ENCODE measurements around the gene CDH4.

CDH4 gene

DNA sequence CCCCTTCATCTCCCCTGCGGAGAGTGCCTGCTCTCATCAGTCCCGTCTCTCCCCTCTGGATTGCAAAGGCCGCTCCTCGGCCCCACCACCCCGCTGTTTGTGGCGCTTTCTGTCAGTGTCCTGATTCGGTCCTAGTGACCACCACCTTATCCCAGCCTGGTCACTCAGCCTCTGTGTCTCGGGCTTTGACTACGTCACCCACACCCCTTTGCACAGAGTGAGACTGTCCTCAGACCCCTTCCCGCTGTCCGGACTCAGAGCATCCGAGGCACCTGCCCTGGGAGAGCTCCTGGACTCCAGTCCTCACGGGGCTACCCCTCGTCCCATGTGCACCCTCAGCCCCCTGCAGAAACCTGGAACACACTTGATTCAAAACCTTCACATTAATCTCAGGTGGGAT is 433.4 kb downstream of the CDH4 start:
- DNase-seq: no peak

DNA sequence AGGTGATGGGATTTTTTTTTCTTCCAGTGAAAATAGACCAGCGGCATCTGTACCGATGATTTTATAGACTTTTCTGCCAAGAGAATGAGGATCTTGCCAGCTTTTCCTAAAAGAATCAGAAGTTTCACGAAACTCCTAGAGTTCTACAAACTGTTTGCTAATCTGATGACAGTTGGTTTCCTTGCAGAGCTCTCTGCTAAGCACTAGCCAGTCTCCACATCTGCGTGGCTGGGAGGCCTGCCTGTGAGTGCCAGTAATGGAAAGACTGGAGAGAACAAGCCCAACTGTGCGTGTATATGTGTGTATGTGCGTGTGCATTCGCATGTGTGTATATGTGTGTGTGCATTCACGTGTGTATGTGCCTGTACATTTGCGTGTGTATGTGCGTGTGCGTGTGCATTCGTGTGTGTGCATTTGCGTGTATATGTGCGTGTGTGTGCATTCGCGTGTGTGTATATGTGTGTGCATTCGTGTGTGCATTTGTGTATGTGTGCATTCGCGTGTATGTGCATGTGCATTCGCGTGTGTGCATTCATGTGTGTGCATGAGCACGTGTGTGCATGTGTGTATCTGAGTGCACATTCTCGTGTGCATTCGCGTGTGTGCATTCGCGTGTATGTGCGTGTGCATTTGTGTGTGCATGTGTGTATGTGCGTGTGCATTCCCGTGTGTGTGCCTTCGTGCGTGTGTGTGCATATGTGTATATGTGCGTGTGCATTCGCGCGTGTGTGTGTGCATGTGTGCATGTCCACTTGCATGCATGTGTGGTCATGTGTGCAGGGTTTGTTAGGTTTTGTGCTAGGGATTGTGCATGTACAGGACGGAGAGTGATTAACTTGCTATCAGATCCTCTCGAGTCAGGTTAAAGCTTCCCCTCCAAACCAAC is 434.2 kb downstream of the CDH4 start:
- no peak for DNase-seq

DNA sequence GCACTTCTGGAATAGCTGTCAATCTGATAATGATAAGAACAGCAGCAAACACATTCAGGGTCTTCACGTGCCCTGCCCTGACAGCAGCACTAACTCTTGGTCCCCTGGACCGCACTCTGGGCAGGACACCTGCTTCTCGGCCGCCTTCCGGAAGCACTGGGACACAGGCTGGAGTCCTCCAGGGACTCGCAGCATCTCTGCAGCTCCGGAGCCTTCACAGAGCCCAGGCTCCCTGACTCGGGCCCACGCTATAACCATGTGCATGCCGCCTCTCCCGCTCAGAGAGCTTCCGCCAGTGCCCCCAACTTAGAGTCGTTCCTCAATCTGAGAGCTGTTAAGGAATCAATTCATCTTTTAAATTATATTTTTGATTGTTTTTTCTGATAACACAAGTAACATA is 436.4 kb downstream of the CDH4 start:
- no peak for DNase-seq

DNA sequence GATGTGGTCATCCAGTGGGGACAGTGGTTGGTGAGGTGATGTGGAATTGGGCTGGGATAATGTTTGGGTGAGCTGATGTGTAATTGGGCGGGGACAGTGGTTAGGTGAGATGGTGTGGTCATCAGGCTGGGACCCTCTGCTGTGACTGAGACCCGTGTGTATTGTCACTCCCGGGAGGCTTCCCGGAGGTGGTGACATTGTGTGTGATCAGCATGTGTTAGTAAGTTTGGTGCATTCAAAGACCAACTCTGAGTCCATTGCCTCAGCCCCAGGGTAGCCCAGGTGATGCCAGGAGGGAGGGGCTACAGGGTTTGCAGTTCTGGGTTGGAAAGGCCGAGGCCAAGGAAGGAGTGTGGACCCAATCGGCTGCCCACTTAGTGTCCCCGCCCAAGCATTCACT is 438.1 kb downstream of the CDH4 start:
- no peak for DNase-seq

DNA sequence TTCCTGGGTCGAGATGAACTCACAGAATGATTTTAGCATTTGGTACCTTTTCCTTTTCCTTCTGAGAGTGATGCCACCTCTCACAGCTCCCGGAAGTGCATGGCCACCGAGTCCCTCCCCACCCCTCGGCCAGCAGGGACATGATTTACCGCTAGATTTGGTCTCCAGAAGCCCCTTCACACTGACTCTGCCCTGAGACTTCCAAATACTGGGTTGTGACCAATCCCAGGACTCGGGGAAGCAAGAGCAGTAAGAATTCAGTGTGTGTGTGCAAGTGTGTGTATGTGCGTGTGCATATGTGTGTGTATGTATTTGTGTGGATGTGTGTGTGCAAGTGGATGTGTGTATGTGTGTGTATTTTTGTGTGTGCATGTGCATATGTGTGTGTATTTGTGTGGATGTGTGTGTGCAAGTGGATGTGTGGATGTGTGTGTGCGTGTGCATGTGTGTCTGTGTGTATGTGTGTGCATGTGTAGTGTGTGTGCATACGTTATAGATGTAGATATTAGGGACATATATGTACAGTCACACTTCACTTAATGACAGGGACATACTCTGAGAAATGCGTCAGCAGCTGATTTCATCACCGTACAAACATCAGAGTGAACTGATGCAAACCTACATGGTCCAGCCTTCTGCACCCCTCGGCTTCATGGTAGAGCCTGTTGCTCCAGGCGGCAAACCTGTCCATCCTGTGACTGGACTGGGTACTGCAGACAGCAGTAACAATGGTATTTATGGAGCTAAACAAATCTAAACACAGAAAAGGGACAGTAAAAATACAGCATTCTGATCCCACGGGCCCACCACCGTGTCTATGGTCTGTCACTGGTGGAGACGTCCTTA is 439.2 kb downstream of the CDH4 start:
- DNase-seq: no peak

DNA sequence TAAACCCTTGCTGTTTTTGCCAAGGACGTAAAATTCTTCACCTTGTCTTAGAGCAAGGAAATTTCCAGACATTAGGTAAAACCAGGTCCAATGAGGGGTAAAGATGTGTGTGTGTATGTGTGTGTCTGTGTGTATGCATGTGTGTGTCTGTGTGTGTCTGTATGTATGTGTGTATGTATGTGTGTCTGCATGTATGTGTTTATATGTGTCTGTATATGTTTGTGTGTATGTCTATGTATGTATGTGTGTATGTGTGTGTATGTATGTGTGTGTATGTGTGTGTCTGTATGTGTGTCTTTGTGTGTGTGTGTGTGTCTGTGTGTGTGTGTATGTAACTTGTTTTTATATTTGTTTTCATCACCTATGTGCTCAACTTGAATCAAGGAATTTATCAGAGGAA is 439.9 kb downstream of the CDH4 start:
- no peak for DNase-seq

DNA sequence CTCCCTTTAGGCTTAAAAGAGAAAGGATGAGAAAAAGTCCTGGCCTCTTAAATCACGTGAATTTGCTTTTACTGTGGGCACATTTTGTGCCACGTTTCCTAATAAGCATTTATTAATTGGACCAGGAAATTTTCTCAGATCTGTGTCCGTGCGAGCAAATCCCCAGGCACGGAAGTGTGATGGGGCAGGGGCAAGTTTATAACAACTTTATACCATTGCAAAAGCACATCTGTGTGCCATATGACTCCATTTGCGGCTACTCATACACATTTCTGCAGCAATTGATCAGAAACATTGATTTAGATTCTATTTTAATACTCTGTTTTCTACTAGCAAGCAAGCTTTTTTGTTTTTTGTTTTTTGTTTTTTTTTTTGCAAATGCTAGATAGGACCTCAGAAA is 440.4 kb downstream of the CDH4 start:
- DNase-seq: no peak

DNA sequence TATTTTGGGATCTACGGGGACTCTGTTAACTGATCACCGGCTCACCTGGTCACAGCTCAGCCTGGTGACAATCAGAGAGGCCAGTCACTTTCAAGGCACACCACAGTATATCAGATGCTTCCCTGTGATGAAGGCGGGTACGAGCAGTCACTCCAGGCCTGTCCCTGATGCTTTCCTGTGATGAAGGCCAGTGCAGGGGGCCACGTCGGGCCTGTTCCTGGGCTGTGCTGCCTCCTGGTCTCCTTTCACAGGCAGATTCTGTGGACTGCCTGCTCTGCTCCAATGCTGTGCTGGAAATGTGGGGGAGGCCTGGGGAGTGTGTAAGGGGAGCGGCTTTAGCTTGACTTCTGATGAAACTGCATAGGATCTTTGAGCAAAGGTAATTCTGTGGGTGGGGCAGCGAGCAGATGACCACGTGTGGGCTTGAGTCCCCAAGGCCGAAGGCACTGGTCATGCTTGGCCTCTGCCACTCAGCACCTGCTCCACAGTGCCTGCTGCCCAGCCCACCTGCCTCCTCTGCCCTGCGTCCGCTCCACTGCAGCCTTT is 441.1 kb downstream of the CDH4 start:
- no peak for DNase-seq

DNA sequence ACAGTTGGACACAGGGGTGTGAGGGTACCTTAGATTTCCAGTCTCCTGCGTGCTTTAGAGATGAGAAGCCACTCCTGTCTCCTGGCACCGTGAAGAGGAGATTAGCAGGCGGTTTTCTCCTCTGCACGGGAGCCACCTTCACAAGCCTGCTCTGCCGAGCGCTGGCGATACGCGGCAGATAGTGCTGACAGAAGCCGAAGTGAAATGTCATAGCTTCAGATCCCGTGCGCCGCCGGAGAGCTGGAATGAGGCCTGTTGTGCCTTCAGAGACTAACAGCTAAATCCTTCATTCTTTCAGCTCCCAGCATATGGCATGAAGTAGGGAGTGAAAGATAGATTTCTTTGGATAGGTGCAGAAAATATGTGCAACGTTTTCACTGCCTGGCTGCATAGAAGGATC is 442.6 kb downstream of the CDH4 start:
- no peak for DNase-seq

DNA sequence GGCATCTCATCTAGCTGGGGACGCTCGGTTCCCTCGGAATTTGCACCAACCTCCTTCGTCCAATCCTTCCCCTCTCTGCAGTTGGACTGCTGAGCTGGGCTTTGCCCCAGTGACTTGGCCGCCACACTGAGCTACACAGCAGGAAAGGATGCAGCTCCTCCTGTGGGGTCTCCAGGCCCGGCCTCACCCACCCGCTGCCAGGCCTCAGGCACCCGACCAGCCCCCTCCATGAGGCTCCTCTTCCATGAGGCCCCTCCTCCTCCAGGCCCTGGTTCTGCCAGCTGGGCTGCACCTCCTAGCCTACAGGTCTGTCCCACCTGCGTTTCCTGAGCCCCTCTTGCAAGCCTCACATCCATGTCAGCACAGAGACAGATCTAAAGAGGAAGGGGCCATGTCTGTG is 443.7 kb downstream of the CDH4 start:
- no peak for DNase-seq

DNA sequence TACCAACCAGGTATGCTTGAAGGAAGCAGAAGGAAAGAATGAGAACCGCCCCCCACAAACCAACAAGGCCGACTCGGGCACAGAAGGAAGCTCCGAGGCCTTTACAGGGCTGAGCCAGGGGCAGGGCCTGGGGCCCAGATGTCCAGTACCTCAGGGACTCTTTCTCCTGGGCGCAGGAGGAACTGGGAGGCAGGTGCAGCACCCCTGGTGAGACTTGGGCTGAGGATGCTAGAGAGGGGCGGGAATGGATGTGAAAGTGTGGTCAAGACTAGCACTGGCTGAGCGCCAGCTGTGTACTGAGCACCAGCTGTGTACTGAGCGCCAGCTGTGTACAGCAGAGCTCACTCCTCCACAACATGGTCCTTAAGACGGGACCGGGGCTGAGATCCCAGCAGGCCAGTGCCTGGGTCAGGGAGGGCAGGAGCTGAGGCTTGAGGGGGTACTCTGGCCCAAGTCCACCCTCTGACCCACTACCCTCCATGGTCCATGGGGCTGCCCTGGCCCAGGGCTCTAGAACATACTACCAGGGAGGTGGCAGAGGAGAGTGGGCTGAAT is 444.2 kb downstream of the CDH4 start:
- DNase-seq: no peak

DNA sequence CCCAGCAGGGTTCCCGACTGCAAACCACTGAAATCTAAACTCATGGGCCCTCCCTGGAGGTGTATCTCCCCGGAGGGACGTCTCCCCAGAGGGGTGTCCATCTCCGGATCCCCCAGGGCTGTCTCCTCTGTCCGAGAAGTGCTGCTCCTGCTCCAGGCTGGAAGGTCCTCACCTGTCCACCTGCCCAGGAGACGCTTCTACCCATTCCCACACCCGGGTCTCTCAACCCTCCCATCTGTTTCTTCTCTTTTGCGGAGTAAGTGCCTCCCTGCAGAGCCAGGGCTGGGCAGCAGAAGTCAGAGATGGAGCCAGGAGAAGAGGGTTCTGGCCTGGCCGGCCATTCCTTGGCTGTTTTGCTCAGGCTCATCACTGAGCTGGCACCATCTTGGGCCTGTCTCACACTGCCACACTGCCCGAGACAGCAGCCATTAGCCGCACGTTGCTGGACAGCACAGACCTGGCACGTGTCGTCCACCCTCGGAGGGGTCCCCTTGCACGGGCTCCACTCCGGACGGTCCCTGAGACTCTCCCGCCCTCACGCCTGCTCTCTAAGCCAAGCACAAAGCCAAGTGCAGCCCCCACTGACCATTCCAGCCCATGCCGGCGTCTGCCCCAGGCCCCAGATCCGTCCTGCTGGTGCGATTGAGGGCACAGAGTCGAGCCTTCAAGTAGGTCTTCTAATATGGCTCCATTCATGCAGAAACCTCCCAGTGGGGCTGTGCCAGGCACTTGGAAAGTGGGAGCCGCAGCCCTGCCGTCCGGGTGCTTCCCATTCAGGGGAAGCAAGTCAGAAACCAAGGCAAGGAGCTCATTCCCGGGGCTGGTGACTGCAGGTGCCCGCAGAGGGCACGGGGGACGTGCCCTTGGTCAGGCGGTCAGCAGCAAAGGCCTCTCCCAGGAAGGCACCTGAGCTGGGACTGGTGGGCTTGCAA is 445.9 kb downstream of the CDH4 start:
- DNase-seq: no peak

DNA sequence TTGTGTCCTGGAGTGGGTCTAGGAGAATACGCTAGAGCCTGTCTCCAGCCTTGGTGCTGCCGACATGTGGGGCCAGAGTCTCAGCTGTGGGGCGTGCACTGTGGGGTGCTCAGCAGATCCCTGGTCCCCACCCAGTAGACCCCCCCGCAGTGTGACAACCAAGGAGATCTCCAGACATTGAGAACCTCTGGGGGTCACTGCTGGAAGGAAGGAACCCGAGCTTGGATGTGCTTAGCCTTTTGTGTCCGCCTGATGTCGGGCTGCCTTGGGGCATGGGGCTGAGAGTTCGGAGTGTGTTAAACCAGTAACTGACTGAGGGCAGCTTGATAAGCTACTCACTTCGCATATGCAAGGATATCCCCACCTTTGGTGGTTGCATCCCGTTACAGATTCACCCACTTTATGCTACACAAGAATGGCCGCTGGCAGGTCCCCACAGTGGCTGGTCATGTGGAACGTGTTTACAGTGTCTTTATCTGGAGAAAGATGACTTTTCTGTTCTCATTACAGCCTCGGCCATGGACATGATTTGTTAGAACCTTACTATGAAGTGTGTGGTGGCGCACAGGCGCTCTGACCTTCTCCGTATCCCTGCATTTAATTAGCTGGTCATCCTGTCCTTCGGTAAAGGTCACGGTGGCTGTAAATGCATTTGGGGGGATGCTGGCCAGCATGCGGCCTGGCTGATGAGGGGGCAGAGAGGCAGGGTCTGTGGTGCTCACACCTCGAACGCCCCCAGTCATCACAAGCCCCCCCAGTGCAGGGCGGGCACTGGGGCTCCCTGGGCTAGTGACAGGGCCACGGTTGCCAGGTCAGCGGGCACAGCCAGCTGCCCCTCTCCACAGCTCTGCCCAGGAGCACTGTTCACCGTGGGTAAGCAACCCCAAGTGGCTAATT is 446.8 kb downstream of the CDH4 start:
- no peak for DNase-seq

DNA sequence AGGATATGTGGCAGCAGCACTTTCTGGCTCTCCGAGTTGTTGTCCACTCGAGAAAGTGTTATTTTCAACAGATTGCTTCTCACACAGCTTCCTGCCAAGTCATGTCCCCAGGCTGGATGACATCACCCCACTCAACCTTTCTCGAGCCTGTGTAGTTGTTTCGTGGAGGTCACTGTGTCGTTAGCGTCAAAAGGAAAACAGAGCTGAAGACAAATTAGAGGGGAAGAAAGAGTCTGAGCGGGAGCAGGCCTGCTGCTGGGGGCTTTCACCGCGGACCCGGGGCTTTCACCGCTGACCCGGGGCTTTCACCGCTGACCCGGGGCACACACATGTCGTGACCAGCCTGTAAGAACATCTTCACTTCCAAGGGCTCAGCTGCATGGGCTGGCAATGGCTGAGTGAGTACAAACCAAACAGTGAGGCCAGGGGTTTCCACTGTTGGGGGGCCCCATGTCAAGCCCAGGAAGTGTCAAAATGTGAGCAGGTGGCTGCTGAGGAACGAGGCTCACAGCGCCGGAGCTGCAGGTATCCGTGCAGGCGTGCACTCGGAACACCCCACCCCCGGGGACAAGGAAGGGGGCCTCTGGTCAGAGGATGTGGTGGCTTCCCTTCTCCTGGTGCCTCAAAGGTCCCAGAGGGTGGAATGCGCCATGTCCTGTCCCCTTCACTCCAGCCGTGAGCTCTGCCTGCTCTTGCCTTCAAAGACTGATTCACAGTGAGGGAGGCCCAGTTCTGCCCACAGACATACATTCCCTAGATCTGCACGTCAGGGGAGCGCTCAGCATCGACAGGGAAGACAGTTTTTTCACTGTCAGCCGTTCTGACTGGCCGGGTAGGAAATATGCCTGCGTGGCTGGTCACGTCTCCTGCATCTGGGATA is 447.7 kb downstream of the CDH4 start:
- no peak for DNase-seq

DNA sequence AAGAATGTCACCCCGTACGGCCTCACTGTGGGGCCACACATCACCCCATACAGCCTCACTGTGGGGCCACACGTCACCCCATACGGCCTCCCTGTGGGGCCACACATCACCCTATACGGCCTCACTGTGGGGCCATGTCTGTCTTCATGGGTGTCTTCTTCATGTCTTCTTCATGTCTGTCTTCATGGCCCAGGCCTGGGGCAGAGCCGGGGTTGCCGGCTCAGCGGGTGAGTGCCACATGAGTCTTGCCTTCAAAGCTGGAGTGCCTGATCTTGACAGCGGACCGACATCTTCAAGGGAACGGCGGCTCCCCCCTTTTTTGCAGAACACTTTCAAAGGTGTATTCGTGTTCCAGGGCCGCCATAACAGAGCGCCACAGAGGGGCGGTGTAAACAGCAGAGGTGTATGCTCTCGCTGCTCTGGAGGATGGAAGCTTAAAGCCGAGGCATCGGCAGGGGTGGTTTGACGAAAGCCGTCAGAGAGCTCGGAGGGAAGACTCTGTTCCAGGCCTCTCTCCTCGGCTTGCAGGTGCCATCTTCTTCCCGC is 448.6 kb downstream of the CDH4 start:
- no peak for DNase-seq

DNA sequence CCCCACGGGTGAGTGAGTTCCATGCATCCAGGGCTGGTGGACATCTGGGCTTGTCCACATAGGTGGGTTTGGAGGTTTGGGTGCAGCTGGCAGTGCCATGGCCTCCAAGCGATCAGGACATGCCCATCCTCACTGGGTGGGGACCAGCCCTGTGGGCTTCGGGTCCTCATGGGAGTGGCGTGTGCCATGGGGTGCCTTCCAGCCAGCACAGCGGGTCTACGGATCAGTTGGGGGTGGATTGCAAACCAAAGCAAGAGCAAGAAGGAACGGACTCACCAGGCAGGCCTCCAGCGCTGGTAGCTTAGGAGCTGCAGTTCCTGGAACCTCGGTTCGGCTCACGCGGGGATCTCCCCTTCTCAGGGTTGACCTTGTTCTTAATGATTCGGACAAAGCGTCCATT is 449.3 kb downstream of the CDH4 start:
- DNase-seq: no peak

DNA sequence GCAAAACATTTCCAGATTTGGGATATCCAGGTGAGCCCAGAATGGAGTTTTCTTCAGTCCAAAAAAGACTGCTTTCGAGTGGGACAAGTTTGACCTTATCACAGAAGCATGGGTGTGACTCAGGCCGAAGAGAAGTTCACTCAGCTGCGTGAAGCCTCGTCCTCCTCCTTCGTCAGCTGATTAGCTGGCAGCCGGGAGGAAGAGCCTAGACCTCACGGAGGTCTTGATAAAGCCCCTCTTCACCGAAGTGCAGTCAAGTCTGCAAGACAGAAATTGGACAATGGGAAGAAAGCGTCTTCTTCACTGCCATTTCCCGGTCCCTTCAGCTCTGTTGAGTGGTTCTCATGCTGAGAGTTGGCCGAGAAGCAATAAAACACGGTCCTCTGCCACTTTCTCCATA is 449.7 kb downstream of the CDH4 start:
- DNase-seq: no peak

DNA sequence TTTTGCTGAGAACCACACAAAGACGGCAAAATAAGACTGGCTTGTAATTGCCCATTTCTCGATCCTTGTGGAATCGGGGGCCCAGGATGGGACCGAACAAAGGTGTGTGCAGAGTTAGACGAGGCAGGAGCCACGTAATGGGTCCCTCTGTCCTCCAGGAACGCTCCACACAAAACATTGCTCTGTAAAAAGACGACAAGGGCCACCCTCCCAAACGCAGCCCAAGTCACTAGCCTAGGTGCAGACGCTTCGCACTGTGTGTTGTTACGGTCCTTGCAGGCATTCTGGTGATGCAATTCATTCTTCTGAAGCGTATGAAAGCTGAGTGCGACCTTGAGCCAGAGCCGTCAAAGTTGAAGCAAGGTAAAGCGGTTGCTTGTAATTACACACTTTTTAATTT is 450.2 kb downstream of the CDH4 start:
- no peak for DNase-seq

DNA sequence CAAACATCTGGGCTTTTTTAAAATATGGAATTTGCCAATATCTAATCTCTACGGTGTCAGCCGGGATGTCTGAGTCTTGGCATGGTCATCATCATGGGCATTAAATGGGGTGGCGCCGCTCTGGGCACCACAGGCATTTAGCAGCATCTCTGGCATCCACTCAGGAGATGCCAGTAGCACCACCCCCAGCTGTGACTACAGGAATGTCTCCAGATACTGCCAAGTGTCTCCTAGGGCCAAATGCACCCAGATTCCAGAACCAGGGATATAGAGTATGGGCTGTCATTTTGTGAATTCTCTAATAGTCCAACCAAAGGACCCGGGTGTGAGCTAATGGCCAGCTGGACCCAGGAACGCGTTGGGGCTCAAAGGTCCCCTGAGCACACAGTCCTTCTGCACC is 452.6 kb downstream of the CDH4 start:
- DNase-seq: no peak

All from activated CD8-positive, alpha-beta memory T cell treated with anti-CD3 and anti-CD28 coated beads for 24 hours (primary cell).